ENCODE results near the gene OR2T2. TPM values are rescaled to one million over a fixed set of nuclear protein-coding genes. Genes with fewer than 3 reads are reported as not detected.
"Not testable (repeated sequence)": the region's sequence is repeated elsewhere in the genome, so short reads cannot be mapped to it uniquely, and the experiment has no call there.

Gene OR2T2, protein sequence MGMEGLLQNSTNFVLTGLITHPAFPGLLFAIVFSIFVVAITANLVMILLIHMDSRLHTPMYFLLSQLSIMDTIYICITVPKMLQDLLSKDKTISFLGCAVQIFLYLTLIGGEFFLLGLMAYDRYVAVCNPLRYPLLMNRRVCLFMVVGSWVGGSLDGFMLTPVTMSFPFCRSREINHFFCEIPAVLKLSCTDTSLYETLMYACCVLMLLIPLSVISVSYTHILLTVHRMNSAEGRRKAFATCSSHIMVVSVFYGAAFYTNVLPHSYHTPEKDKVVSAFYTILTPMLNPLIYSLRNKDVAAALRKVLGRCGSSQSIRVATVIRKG
- not detected for total RNA-seq

DNA sequence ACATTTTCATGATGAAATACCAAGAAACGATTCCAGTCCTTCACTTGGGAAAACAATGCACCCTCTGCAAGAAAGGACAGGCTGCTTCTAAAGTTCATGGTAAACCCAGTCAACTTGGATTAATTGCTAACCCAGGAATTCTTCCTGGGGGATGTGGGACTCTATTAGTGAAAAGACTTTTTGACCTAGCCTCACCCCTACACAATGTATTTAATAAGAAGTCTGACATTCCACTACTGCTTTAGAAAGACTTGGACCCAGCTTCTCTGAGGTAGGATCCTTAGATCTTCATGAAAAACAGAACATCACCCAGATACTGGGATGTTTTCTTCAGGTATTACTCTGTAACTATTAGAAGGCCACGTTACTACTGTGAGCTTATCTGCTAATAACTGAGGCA lies at the start of gene OR2T2:
Gene OR2T2 (plus strand): TSS at position 239 of the 400 bp plus-strand sequence. CDS start 7,161 bp downstream, outside the sequence.
- not testable (repeated sequence) for TF ChIP-seq CTCF (IDR thresholded peaks at IDR 0.05; ENCODE audit: low read depth)

- no peak for TF ChIP-seq CTCF (IDR thresholded peaks at IDR 0.05; ENCODE audit: low read depth)
Observed at GRCh38 chr1:248402748-248403147, 42.7 kb upstream of the OR2T2 start, which contains the start of gene OR2T1. Gene OR2T1 (plus strand): TSS chr1:248403048. CDS start chr1:248406148, 3,100 bp downstream.

GRCh38 chr1:248404024-248404423 lies 41.4 kb upstream of the OR2T2 start:
- no peak for TF ChIP-seq CTCF (IDR thresholded peaks at IDR 0.05; ENCODE audit: low read depth)

GRCh38 chr1:248406721-248407692 lies 38.4 kb upstream of the OR2T2 start:
- TF ChIP-seq CTCF (IDR thresholded peaks at IDR 0.05; ENCODE audit: low read depth) = no peak

- TF ChIP-seq CTCF (IDR thresholded peaks at IDR 0.05; ENCODE audit: low read depth) = no peak
Observed at GRCh38 chr1:248416226-248416625, 29.2 kb upstream of the OR2T2 start.

DNA sequence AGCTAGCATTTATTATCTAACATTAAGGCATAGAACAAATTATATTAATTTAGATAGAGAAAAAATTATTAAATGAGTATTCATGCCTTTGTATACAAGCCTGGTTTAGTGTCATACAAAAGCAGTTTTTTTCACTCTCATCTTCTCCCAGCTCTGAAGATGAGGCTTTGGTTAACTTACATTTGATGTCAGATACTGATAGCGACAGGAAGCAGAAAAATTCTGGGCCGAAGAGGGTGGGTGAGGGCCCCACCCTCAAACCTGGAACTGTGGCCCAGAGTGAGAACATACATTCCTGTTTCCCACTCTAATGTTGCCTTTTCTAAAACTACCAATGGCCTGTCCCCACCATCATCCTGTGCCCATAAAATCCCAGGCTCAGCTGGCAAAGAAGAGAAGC lies 27.6 kb upstream of the OR2T2 start:
- no peak for TF ChIP-seq CTCF (IDR thresholded peaks at IDR 0.05; ENCODE audit: low read depth)

DNA sequence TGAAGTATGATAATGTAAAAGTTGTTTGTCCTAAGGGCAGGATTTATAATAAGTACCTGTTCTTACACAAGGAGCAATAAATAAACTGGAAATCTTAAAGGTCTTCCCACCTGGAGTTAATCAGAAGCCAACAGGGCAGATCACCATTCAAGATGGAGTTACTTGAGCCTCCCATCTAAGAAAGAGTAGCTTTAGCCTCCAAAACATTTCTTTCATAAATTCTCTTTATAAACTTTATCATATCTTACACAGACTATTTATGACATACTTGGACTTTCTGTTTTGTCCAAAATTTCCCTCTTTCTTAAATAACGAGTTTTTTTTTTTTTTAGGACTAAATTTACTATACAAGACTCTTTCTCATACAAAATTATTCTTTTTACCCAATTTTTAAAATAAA lies 24.1 kb upstream of the OR2T2 start:
- TF ChIP-seq CTCF (IDR thresholded peaks at IDR 0.05; ENCODE audit: low read depth) = no peak

Data from subcutaneous adipose tissue (tissue), 4 donors.